ENCODE data around the gene CSNK1G1.

The CSNK1G1 gene

GRCh38 chr15:64205202-64205601, 150.8 kb downstream of the CSNK1G1 start:
- in situ Hi-C loops (cut with MboI; ENCODE audit: low sequenced_read_pairs): no loop called here

- in situ Hi-C loops (cut with MboI; ENCODE audit: low sequenced_read_pairs): no loop called here
These were observed 158.5 kb downstream of the CSNK1G1 start for GRCh38 chr15:64197425-64197824.

- in situ Hi-C loops (cut with MboI; ENCODE audit: low sequenced_read_pairs): no loop called here
These were observed 162.0 kb downstream of the CSNK1G1 start for GRCh38 chr15:64193971-64194370.

- in situ Hi-C loops (cut with MboI; ENCODE audit: low sequenced_read_pairs): no loop called here
These were observed 163.8 kb downstream of the CSNK1G1 start for GRCh38 chr15:64191971-64192830.

- in situ Hi-C loops (cut with MboI; ENCODE audit: low sequenced_read_pairs): no loop called here
These were observed 168.4 kb downstream of the CSNK1G1 start for GRCh38 chr15:64187396-64188191.

GRCh38 chr15:64185146-64185911, 170.6 kb downstream of the CSNK1G1 start:
- in situ Hi-C loops (cut with MboI; ENCODE audit: low sequenced_read_pairs): no loop called here

- in situ Hi-C loops (cut with MboI; ENCODE audit: low sequenced_read_pairs): no loop called here
These were observed 173.1 kb downstream of the CSNK1G1 start for GRCh38 chr15:64182859-64183370.

- in situ Hi-C loops (cut with MboI; ENCODE audit: low sequenced_read_pairs): no loop called here
These were observed 175.6 kb downstream of the CSNK1G1 start for GRCh38 chr15:64180235-64180824.

- in situ Hi-C loops (cut with MboI; ENCODE audit: low sequenced_read_pairs): no loop called here
These were observed 189.7 kb downstream of the CSNK1G1 start for GRCh38 chr15:64166102-64166890.

GRCh38 chr15:64164436-64164835, 191.5 kb downstream of the CSNK1G1 start:
- in situ Hi-C loops (cut with MboI; ENCODE audit: low sequenced_read_pairs): no loop called here

GRCh38 chr15:64163659-64164362, 192.2 kb downstream of the CSNK1G1 start:
- in situ Hi-C loops (cut with MboI; ENCODE audit: low sequenced_read_pairs): no loop called here

- in situ Hi-C loops (cut with MboI; ENCODE audit: low sequenced_read_pairs): no loop called here
These were observed 192.9 kb downstream of the CSNK1G1 start, which contains the start of gene PPIB for GRCh38 chr15:64162869-64163658. PPIB (minus strand) TSS chr15:64163022; CDS start chr15:64162986, 36 bp downstream.

GRCh38 chr15:64162478-64162868, 193.5 kb downstream of the CSNK1G1 start:
- in situ Hi-C loops (cut with MboI; ENCODE audit: low sequenced_read_pairs): no loop called here

- in situ Hi-C loops (cut with MboI; ENCODE audit: low sequenced_read_pairs): no loop called here
These were observed 194.1 kb downstream of the CSNK1G1 start for GRCh38 chr15:64161688-64162477.

- in situ Hi-C loops (cut with MboI; ENCODE audit: low sequenced_read_pairs): no loop called here
These were observed 197.4 kb downstream of the CSNK1G1 start for GRCh38 chr15:64158363-64159134.

- in situ Hi-C loops (cut with MboI; ENCODE audit: low sequenced_read_pairs): no loop called here
These were observed 198.3 kb downstream of the CSNK1G1 start for GRCh38 chr15:64157599-64158125.

Measured in HL-60/S4 (cell line).